Neutrophil (primary cell): Measurements from ENCODE around the gene PLK4.
"Not testable (repeated sequence)": the region's sequence is repeated elsewhere in the genome, so short reads cannot be mapped to it uniquely, and the experiment has no call there.

ENCODE experiments used
- H3K27ac ChIP-seq: fragments of 200-600 bp; sonication (generic); 2 replicates; pipeline ENCODE4 v1.5.1; 2016; ENCODE audit warnings: mild to moderate bottlenecking, moderate library complexity
- H3K27me3 ChIP-seq: fragments of 200-600 bp; sonication (generic); 2 replicates; pipeline ENCODE4 v1.6.0; 2016; ENCODE audit warnings: mild to moderate bottlenecking
- H3K36me3 ChIP-seq: fragments of 200-600 bp; sonication (generic); 2 replicates; pipeline ENCODE4 v1.5.1; 2017
- H3K4me1 ChIP-seq, 2 experiments: fragments of 200-600 bp in 1 of 2; sonication (generic) in 1 of 2; 1 replicate in 1 of 2; 2 replicates in 1 of 2; pipeline versions ENCODE4 v1.5.1 to v1.6.1; 2013 to 2016; ENCODE audit warnings: low read depth in 1 of 2, low read length in 1 of 2, mild to moderate bottlenecking in 1 of 2, moderate library complexity in 1 of 2; ENCODE audit not compliant: control insufficient read depth in 1 of 2, insufficient read depth in 1 of 2
- H3K4me3 ChIP-seq, 2 experiments: fragments of 200-600 bp in 1 of 2; sonication (generic) in 1 of 2; 1 replicate in 1 of 2; 2 replicates in 1 of 2; pipeline ENCODE4 v1.5.1; 2013 to 2016; ENCODE audit warnings: low read depth in 1 of 2, low read length in 1 of 2, mild to moderate bottlenecking in 1 of 2, moderate library complexity in 1 of 2
- H3K9me3 ChIP-seq: fragments of 200-600 bp; sonication (generic); 2 replicates; pipeline ENCODE4 v1.5.1; 2016
- TF ChIP-seq, protein P1 (sequence below): fragments of 200-600 bp; sonication (generic); IDR thresholded peaks from 2 replicates; pipeline ENCODE4 v1.5.1; 2016; ENCODE audit warnings: antibody characterized with exemption

PLK4 gene

DNA sequence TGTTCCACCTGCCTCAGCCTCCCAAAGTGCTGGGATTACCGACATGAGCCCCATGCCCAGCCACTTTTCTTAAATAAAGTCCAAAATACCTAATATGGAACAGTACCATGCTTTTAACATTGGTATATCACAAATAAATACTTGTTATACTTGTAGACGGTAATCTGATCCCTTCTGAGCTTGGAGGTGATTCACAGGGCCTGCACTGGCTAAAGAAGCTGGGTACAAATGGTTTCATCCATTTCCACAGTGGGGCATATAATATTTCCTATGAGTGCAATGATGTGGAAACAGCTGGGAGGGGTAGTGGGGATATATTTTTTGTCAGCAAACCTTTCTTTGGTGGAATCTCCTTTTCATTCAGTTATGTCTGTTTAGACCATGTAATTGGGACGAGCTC lies 35.8 kb downstream of the PLK4 start:
- TF ChIP-seq, protein P1, sequence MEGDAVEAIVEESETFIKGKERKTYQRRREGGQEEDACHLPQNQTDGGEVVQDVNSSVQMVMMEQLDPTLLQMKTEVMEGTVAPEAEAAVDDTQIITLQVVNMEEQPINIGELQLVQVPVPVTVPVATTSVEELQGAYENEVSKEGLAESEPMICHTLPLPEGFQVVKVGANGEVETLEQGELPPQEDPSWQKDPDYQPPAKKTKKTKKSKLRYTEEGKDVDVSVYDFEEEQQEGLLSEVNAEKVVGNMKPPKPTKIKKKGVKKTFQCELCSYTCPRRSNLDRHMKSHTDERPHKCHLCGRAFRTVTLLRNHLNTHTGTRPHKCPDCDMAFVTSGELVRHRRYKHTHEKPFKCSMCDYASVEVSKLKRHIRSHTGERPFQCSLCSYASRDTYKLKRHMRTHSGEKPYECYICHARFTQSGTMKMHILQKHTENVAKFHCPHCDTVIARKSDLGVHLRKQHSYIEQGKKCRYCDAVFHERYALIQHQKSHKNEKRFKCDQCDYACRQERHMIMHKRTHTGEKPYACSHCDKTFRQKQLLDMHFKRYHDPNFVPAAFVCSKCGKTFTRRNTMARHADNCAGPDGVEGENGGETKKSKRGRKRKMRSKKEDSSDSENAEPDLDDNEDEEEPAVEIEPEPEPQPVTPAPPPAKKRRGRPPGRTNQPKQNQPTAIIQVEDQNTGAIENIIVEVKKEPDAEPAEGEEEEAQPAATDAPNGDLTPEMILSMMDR = no peak
- Histone ChIP-seq H3K4me3 (no peak overlapping the region), H3K4me1 (no peaks in the 10 kb centered on the region), H3K27me3 (no peaks in the 10 kb centered on the region), H3K36me3 (peaks cover 49% of the 10 kb centered on the region), H3K9me3 (no peaks in the 10 kb centered on the region), H3K27ac (no peak overlapping the region)

GRCh38 chr4:127917151-127917550 lies 36.5 kb downstream of the PLK4 start:
- TF ChIP-seq, protein P1 = no peak
- Histone ChIP-seq H3K36me3 (peaks cover 51% of the 10 kb centered on the region), H3K27ac (no peak overlapping the region), H3K4me3 (no peak overlapping the region), H3K9me3 (no peaks in the 10 kb centered on the region), H3K27me3 (no peaks in the 10 kb centered on the region), H3K4me1 (no peaks in the 10 kb centered on the region)

DNA sequence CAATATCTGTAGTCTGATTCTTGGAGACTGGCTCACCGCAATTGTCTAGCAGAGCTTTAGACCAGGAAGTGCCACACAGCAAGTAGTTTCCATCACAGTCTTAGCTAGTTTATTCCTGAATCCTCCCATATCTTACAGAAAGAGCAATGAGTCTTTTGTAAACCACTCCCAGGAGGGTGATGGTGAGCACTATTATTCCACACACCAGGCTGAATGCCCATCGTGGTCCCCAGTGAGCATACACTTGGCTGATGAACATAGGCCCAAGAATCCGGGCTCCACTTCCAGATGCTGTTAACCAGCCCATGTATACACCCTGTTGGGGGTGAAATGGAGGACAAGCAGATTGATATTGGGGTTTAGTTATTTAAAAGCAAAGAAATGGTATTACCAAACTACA lies 39.8 kb downstream of the PLK4 start:
- TF ChIP-seq, protein P1 = no peak
- Histone ChIP-seq H3K4me3 (no peak overlapping the region), H3K27ac (no peak overlapping the region), H3K36me3 (peaks cover 51% of the 10 kb centered on the region), H3K27me3 (no peaks in the 10 kb centered on the region), H3K4me1 (no peaks in the 10 kb centered on the region), H3K9me3 (no peaks in the 10 kb centered on the region)

DNA sequence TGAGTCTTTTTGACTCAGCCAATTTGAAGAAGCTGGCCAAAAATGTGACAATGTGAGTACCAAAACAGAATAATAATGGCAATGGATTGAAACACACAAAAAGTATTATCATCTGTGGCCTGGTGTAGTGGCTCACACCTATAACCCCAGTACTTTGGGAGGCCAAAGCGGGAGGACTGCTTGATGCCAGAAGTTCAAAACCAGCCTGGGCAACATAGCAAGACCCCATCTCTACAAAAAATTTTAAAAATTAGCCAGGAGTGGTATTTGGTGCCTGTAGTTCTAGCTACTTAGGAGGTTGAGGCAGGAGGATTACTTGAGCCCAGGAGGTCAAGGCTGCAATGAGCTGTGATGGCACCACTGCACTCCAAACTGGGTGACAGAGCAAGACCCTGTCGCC lies 41.5 kb downstream of the PLK4 start:
- TF ChIP-seq, protein P1 = no peak
- H3K36me3 ChIP-seq = peaks cover 48% of the 10 kb centered on the region
- H3K27me3 ChIP-seq = no peaks in the 10 kb centered on the region
- no peaks in the 10 kb centered on the region for H3K9me3 ChIP-seq
- H3K27ac ChIP-seq = no peak overlapping the region
- no peak overlapping the region for H3K4me3 ChIP-seq
- no peaks in the 10 kb centered on the region for H3K4me1 ChIP-seq

DNA sequence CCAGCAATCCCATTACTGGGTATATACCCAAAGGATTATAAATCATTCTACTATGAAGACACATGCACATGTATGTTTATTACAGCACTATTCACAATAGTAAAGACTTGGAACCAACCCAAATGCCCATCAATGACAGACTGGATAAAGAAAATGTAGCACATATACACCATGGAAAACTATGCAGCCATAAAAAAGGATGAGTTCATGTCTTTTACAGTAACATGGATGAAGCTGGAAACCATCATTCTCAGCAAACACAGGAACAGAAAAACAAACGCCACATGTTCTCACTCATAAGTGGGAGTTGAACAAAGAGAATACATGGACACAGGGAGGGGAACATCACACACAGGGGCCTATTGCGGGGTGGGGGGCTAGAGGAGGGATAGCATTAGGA lies 45.0 kb downstream of the PLK4 start:
- H3K4me3 ChIP-seq, H3K27me3 ChIP-seq, H3K9me3 ChIP-seq, H3K27ac ChIP-seq, H3K4me1 ChIP-seq: not testable (repeated sequence)
- H3K36me3 ChIP-seq = peaks cover 42% of the 10 kb centered on the region

- Histone ChIP-seq H3K4me3 (no peak overlapping the region), H3K36me3 (peaks cover 42% of the 10 kb centered on the region), H3K9me3 (no peaks in the 10 kb centered on the region), H3K27ac (no peak overlapping the region), H3K27me3 (no peaks in the 10 kb centered on the region), H3K4me1 (no peaks in the 10 kb centered on the region)
- TF ChIP-seq, protein P1 = no peak
These were observed 49.5 kb downstream of the PLK4 start for GRCh38 chr4:127930175-127930574.

- H3K27me3 ChIP-seq, H3K9me3 ChIP-seq, H3K4me1 ChIP-seq, H3K27ac ChIP-seq, H3K4me3 ChIP-seq: not testable (repeated sequence)
- H3K36me3 ChIP-seq = peaks cover 38% of the 10 kb centered on the region
These were observed 51.1 kb downstream of the PLK4 start for GRCh38 chr4:127931836-127932235.
